ENCODE data around the gene SNRNP200. TPM values are rescaled to one million over a fixed set of nuclear protein-coding genes. Genes with fewer than 3 reads are reported as not detected.

The SNRNP200 gene
- total RNA-seq, 2 donors from 2014 or later, result 190 to 211 TPM

GRCh38 chr2:96236882-96237281 lies 68.5 kb downstream of the SNRNP200 start:
- H3K9me3 ChIP-seq (ENCODE audit: control insufficient read depth, low read length), result no peaks in the 10 kb centered on the region
- Mint-ChIP-seq H3K9me3 (no peaks in the 10 kb centered on the region), H3K27me3 (ENCODE audit: insufficient read depth) (no peaks in the 10 kb centered on the region), H3K4me1 (peaks cover 7% of the 10 kb centered on the region), H3K36me3 (ENCODE audit: low read depth) (peaks cover 6% of the 10 kb centered on the region), H3K27ac (no peak overlapping the region), H3K4me3 (no peak overlapping the region)
- no peak overlapping the region for H3K27ac ChIP-seq (ENCODE audit: low read depth, low read length)
- H3K27me3 ChIP-seq (ENCODE audit: control insufficient read depth, insufficient read depth, low read length, poor library complexity, severe bottlenecking), result no peaks in the 10 kb centered on the region
- H3K9ac ChIP-seq (ENCODE audit: extremely low read depth, low read length, poor library complexity, severe bottlenecking), result no peak overlapping the region
- no peaks in the 10 kb centered on the region for H3K4me1 ChIP-seq (ENCODE audit: control insufficient read depth, insufficient read depth, low read length)
- no peak overlapping the region for H3K4me3 ChIP-seq (ENCODE audit: low read length)
- WGBS, 2 experiments (ENCODE audit: insufficient coverage in 1 of 2, insufficient read length in 1 of 2), result 96 to 100% methylated on average over 1 of the region's 1 CpG
- no peak for DNase-seq
- TF ChIP-seq, protein P1, sequence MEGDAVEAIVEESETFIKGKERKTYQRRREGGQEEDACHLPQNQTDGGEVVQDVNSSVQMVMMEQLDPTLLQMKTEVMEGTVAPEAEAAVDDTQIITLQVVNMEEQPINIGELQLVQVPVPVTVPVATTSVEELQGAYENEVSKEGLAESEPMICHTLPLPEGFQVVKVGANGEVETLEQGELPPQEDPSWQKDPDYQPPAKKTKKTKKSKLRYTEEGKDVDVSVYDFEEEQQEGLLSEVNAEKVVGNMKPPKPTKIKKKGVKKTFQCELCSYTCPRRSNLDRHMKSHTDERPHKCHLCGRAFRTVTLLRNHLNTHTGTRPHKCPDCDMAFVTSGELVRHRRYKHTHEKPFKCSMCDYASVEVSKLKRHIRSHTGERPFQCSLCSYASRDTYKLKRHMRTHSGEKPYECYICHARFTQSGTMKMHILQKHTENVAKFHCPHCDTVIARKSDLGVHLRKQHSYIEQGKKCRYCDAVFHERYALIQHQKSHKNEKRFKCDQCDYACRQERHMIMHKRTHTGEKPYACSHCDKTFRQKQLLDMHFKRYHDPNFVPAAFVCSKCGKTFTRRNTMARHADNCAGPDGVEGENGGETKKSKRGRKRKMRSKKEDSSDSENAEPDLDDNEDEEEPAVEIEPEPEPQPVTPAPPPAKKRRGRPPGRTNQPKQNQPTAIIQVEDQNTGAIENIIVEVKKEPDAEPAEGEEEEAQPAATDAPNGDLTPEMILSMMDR (conservative IDR thresholded peaks at IDR 0.05), result no peak
- no peaks in the 10 kb centered on the region for H3K36me3 ChIP-seq (ENCODE audit: control insufficient read depth, insufficient read depth, low read length)

DNA sequence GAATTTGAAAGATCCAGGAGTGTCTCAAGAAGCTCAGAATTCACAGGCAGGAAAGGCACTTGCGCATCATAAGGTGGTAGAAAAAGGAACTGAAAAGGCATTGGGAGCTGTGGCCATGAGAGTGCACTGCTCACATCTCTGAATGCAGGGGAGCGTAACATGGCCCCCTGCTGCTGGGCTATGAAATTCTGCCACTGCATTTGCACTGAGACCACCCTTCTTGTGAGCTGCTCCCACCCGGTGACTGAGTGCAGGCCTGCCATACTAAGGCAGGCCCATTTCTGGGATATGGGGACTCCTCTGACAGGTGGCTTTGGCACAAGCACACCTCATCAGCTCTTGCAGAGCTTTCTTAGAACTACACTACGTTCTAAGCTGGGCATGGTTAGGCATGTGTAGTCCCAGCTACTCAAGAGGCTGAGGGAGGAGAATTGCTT lies 71.4 kb downstream of the SNRNP200 start:
- Mint-ChIP-seq H3K9me3 (no peaks in the 10 kb centered on the region), H3K4me3 (no peak overlapping the region), H3K36me3 (ENCODE audit: low read depth) (peaks cover 3% of the 10 kb centered on the region), H3K4me1 (no peaks in the 10 kb centered on the region), H3K27ac (no peak overlapping the region), H3K27me3 (ENCODE audit: insufficient read depth) (no peaks in the 10 kb centered on the region)
- no peak for DNase-seq
- no peak overlapping the region for H3K4me3 ChIP-seq (ENCODE audit: low read length)
- H3K27me3 ChIP-seq (ENCODE audit: control insufficient read depth, insufficient read depth, low read length, poor library complexity, severe bottlenecking), result no peaks in the 10 kb centered on the region
- no peaks in the 10 kb centered on the region for H3K9me3 ChIP-seq (ENCODE audit: control insufficient read depth, low read length)
- no peaks in the 10 kb centered on the region for H3K4me1 ChIP-seq (ENCODE audit: control insufficient read depth, insufficient read depth, low read length)
- H3K36me3 ChIP-seq (ENCODE audit: control insufficient read depth, insufficient read depth, low read length), result no peaks in the 10 kb centered on the region
- no peak overlapping the region for H3K27ac ChIP-seq (ENCODE audit: low read depth, low read length)
- TF ChIP-seq, protein P1 (conservative IDR thresholded peaks at IDR 0.05), result no peak
- no peak overlapping the region for H3K9ac ChIP-seq (ENCODE audit: extremely low read depth, low read length, poor library complexity, severe bottlenecking)
- 89 to 91% methylated on average over 4 of the region's 4 CpGs for WGBS, 2 experiments (ENCODE audit: insufficient coverage in 1 of 2, insufficient read length in 1 of 2)

DNA sequence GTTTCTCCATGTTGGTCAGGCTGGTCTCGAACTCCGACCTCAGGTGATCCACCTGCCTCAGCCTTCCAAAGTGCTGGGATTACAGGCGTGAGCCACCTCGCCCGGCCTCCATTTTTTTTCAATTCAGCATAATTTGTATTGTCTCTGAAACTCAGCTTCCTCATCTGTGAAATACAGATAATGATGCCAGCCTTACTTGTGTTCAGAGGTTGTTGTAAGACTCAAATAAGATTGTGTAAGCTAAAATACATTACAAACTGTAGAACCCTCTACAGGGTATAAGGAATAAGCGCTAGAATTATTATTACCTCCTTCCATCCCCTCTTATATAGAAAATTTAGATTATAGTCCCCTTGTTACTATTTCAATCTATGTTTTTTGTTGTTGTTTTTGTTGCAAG lies 71.9 kb downstream of the SNRNP200 start:
- DNase-seq, result no peak

More for the DNA sequence above, 71.9 kb downstream of the SNRNP200 start:
- H3K4me3 ChIP-seq (ENCODE audit: low read length), result no peak overlapping the region
- Mint-ChIP-seq H3K9me3 (no peaks in the 10 kb centered on the region), H3K36me3 (ENCODE audit: low read depth) (peaks cover 3% of the 10 kb centered on the region), H3K4me3 (no peak overlapping the region), H3K27ac (no peak overlapping the region), H3K4me1 (no peaks in the 10 kb centered on the region), H3K27me3 (ENCODE audit: insufficient read depth) (no peaks in the 10 kb centered on the region)
- H3K4me1 ChIP-seq (ENCODE audit: control insufficient read depth, insufficient read depth, low read length), result no peaks in the 10 kb centered on the region
- 96 to 100% methylated on average over 2 to 5 of the region's 6 CpGs for WGBS, 2 experiments (ENCODE audit: insufficient coverage in 1 of 2, insufficient read length in 1 of 2)
- no peak overlapping the region for H3K27ac ChIP-seq (ENCODE audit: low read depth, low read length)
- no peaks in the 10 kb centered on the region for H3K9me3 ChIP-seq (ENCODE audit: control insufficient read depth, low read length)
- TF ChIP-seq, protein P1 (conservative IDR thresholded peaks at IDR 0.05), result no peak
- H3K27me3 ChIP-seq (ENCODE audit: control insufficient read depth, insufficient read depth, low read length, poor library complexity, severe bottlenecking), result no peaks in the 10 kb centered on the region
- H3K9ac ChIP-seq (ENCODE audit: extremely low read depth, low read length, poor library complexity, severe bottlenecking), result no peak overlapping the region
- no peaks in the 10 kb centered on the region for H3K36me3 ChIP-seq (ENCODE audit: control insufficient read depth, insufficient read depth, low read length)

Measured in endodermal cell (in vitro differentiated cells).